GM19240 (cell line): ENCODE results near the gene WDR82.

Experiments
- DNase-seq: peaks from one replicate; pipeline ENCODE4 v3.0.0; 2011; ENCODE audit warnings: low spot score; ENCODE audit not compliant: insufficient read length

Gene WDR82

GRCh38 chr3:52225452-52226228 is 52.8 kb downstream of the WDR82 start, which contains the start of gene TLR9:
Gene TLR9, minus strand, starts transcription at chr3:52225645. Its CDS starts 116 bp downstream, at chr3:52225529.
- peak; percentile 84 for DNase-seq

- DNase-seq: no peak
Measured at GRCh38 chr3:52223449-52224408, 54.7 kb downstream of the WDR82 start.

GRCh38 chr3:52222319-52223221 is 55.9 kb downstream of the WDR82 start:
- DNase-seq: no peak

GRCh38 chr3:52221563-52222318 is 56.7 kb downstream of the WDR82 start:
- no peak for DNase-seq

GRCh38 chr3:52221141-52221562 is 57.3 kb downstream of the WDR82 start:
- no peak for DNase-seq

- peak; percentile 63 for DNase-seq
Measured at GRCh38 chr3:52220380-52221026, 57.9 kb downstream of the WDR82 start.

GRCh38 chr3:52218937-52219650 is 59.4 kb downstream of the WDR82 start:
- DNase-seq: no peak

- DNase-seq: no peak
Measured at GRCh38 chr3:52218454-52218853, 60.0 kb downstream of the WDR82 start.

GRCh38 chr3:52218026-52218425 is 60.4 kb downstream of the WDR82 start:
- DNase-seq: no peak

- DNase-seq: no peak
Measured at GRCh38 chr3:52217409-52217805, 61.0 kb downstream of the WDR82 start.

GRCh38 chr3:52216585-52217408 is 61.7 kb downstream of the WDR82 start:
- no peak for DNase-seq

GRCh38 chr3:52215351-52215750 is 63.1 kb downstream of the WDR82 start:
- no peak for DNase-seq

- DNase-seq: no peak
Measured at GRCh38 chr3:52213901-52214300, 64.5 kb downstream of the WDR82 start.

- DNase-seq: no peak
Measured at GRCh38 chr3:52213005-52213404, 65.4 kb downstream of the WDR82 start.

GRCh38 chr3:52211268-52211891 is 67.1 kb downstream of the WDR82 start:
- no peak for DNase-seq

GRCh38 chr3:52210550-52211046 is 67.9 kb downstream of the WDR82 start:
- no peak for DNase-seq

GRCh38 chr3:52210037-52210436 is 68.4 kb downstream of the WDR82 start:
- DNase-seq: no peak

GRCh38 chr3:52208556-52208955 is 69.9 kb downstream of the WDR82 start:
- DNase-seq: no peak
